Common myeloid progenitor, CD34-positive (primary cell): ENCODE measurements around the gene MT1H.

ENCODE experiments used
- CTCF ChIA-PET: fragments of 350-600 bp; sonication (Branson Sonifier 250); formaldehyde crosslinking; loops from one replicate; lab custom pipeline; 2021; ENCODE audit warnings: antibody characterized with exemption; lab: Charles Lee
- POLR2A ChIA-PET: fragments of 350-600 bp; sonication (Branson Sonifier 250); formaldehyde crosslinking; loops from one replicate; lab custom pipeline; 2021; ENCODE audit warnings: antibody characterized with exemption; lab: Charles Lee
- DNase-seq, 3 donors: peaks; one replicate each; pipeline versions ENCODE4 v3.0.0 to v3.0.0-alpha.2; 2013
- H3K27ac ChIP-seq, 2 experiments: 1 replicate in 1 of 2; 2 replicates in 1 of 2; pipeline ENCODE4 v1.7.0; 2013; ENCODE audit warnings: inconsistent platforms in 2 of 2, low read length in 2 of 2, mild to moderate bottlenecking in 2 of 2, low read depth in 1 of 2, moderate library complexity in 1 of 2; ENCODE audit not compliant: severe bottlenecking in 2 of 2, insufficient read depth in 1 of 2, poor library complexity in 1 of 2
- H3K27me3 ChIP-seq, 5 experiments: replicated peaks in 2 of 5; 1 replicate in 3 of 5; 2 replicates in 2 of 5; pipeline versions ENCODE4 v1.6.1 to v1.7.0; 2013; ENCODE audit warnings: low read length in 4 of 5, mild to moderate bottlenecking in 2 of 5, moderate library complexity in 2 of 5, inconsistent platforms in 1 of 5; ENCODE audit not compliant: insufficient read depth in 5 of 5, control insufficient read depth in 4 of 5
- H3K36me3 ChIP-seq, 4 experiments: 1 replicate in 2 of 4; 2 replicates in 2 of 4; pipeline versions ENCODE4 v1.6.1 to v1.7.0; 2013; ENCODE audit warnings: low read length in 3 of 4, control low read depth in 1 of 4, mild to moderate bottlenecking in 1 of 4; ENCODE audit not compliant: control insufficient read depth in 4 of 4, insufficient read depth in 4 of 4
- H3K4me1 ChIP-seq, 4 experiments: 1 replicate in 3 of 4; 2 replicates in 1 of 4; pipeline versions ENCODE4 v1.6.1 to v1.7.1; 2013; ENCODE audit warnings: low read length in 3 of 4, mild to moderate bottlenecking in 3 of 4, control low read depth in 1 of 4, inconsistent platforms in 1 of 4, moderate library complexity in 1 of 4; ENCODE audit not compliant: control insufficient read depth in 4 of 4, insufficient read depth in 4 of 4; ENCODE audit errors: control extremely low read depth in 1 of 4
- H3K4me3 ChIP-seq, 7 experiments: 1 replicate in 4 of 7; 2 replicates in 3 of 7; pipeline versions ENCODE4 v1.5.1 to v1.7.0; 2013; ENCODE audit warnings: mild to moderate bottlenecking in 7 of 7, low read length in 6 of 7, moderate library complexity in 6 of 7, inconsistent platforms in 2 of 7, low read depth in 2 of 7, control low read depth in 1 of 7; ENCODE audit not compliant: insufficient read depth in 4 of 7, control insufficient read depth in 1 of 7; ENCODE audit errors: extremely low read depth in 1 of 7
- H3K9me3 ChIP-seq, 5 experiments: 1 replicate in 4 of 5; 2 replicates in 1 of 5; pipeline versions ENCODE4 v1.6.1 to v1.7.1; 2013; ENCODE audit warnings: low read length in 4 of 5, mild to moderate bottlenecking in 2 of 5, inconsistent platforms in 1 of 5, low read depth in 1 of 5, moderate library complexity in 1 of 5; ENCODE audit not compliant: control insufficient read depth in 4 of 5, insufficient read depth in 2 of 5; ENCODE audit errors: control extremely low read depth in 1 of 5
- WGBS: methylation state at CpG from one replicate; pipeline ENCODE4 v1.1.5; 2013; ENCODE audit not compliant: insufficient coverage; 5-methylcytosine and 5-hydroxymethylcytosine counted together

Gene MT1H

GRCh38 chr16:56708525-56709442 lies 39.2 kb downstream of the MT1H start:
- ChIA-PET POLR2A (no interaction called here), CTCF (interaction anchor here (1.0 to 1.6 kb wide), 4 partner anchors 9 to 108 kb away, joined by 3 to 7 read pairs (median 3); no protein-coding TSS in a partner anchor)
- H3K27ac ChIP-seq: no peak overlapping the region
- peaks cover 0 to 6% (median 2%) of the 10 kb centered on the region in 4 experiments for H3K4me1 ChIP-seq
- no peaks in the 10 kb centered on the region for H3K9me3 ChIP-seq
- 88% methylated on average over 8 of the region's 13 CpGs for WGBS
- H3K27me3 ChIP-seq: peaks cover 0 to 2% (median 0%) of the 10 kb centered on the region in 5 experiments
- H3K36me3 ChIP-seq: no peaks in the 10 kb centered on the region
- no peak overlapping the region for H3K4me3 ChIP-seq
- no peak for DNase-seq

GRCh38 chr16:56709443-56710040 lies 39.9 kb downstream of the MT1H start:
- Histone ChIP-seq H3K27me3 (peaks cover 0 to 2% (median 0%) of the 10 kb centered on the region in 5 experiments), H3K9me3 (no peaks in the 10 kb centered on the region), H3K4me1 (peaks cover 0 to 6% (median 2%) of the 10 kb centered on the region in 4 experiments), H3K36me3 (no peaks in the 10 kb centered on the region), H3K4me3 (no peak overlapping the region), H3K27ac (no peak overlapping the region)
- WGBS: 100% methylated on average over 2 of the region's 4 CpGs
- ChIA-PET POLR2A (no interaction called here), CTCF (interaction anchor here (0.8 to 1.6 kb wide), 2 partner anchors 10 to 108 kb away, joined by 3 to 7 read pairs; no protein-coding TSS in a partner anchor)
- no peak for DNase-seq

GRCh38 chr16:56710181-56710737 lies 40.6 kb downstream of the MT1H start:
- Histone ChIP-seq H3K27me3 (peaks cover 0 to 2% (median 0%) of the 10 kb centered on the region in 5 experiments), H3K36me3 (no peaks in the 10 kb centered on the region), H3K4me1 (peaks cover 0 to 6% (median 2%) of the 10 kb centered on the region in 4 experiments), H3K9me3 (no peaks in the 10 kb centered on the region), H3K27ac (no peak overlapping the region), H3K4me3 (no peak overlapping the region)
- no peak for DNase-seq
- CTCF ChIA-PET: interaction anchor here (0.8 to 1.2 kb wide), 3 partner anchors 10 to 93 kb away, joined by 3 read pairs; no protein-coding TSS in a partner anchor
- 92% methylated on average over 3 of the region's 3 CpGs for WGBS
- POLR2A ChIA-PET: no interaction called here

- DNase-seq: no peak
- 80% methylated on average over 1 of the region's 2 CpGs for WGBS
- H3K4me3 ChIP-seq: no peak overlapping the region
- no peaks in the 10 kb centered on the region for H3K36me3 ChIP-seq
- H3K27me3 ChIP-seq: peaks cover 0 to 2% (median 0%) of the 10 kb centered on the region in 5 experiments
- no peaks in the 10 kb centered on the region for H3K9me3 ChIP-seq
- H3K27ac ChIP-seq: no peak overlapping the region
- ChIA-PET POLR2A (no interaction called here), CTCF (interaction anchor here (0.6 kb wide), 1 partner anchor 110 kb away, joined by 3 read pairs; no protein-coding TSS in a partner anchor)
- peaks cover 0 to 6% (median 2%) of the 10 kb centered on the region in 4 experiments for H3K4me1 ChIP-seq
Observed at GRCh38 chr16:56711862-56712261, 42.2 kb downstream of the MT1H start.

- ChIA-PET CTCF (interaction anchor here (4.6 kb wide), 1 partner anchor 11 kb away, joined by 23 read pairs; no protein-coding TSS in a partner anchor), POLR2A (no interaction called here)
- Histone ChIP-seq H3K27me3 (peaks cover 0 to 2% (median 0%) of the 10 kb centered on the region in 5 experiments), H3K27ac (no peak overlapping the region), H3K9me3 (no peaks in the 10 kb centered on the region), H3K36me3 (no peaks in the 10 kb centered on the region), H3K4me3 (no peak overlapping the region), H3K4me1 (no peaks in the 10 kb centered on the region)
- no peak for DNase-seq
- WGBS: 92% methylated on average over 2 of the region's 2 CpGs
Observed at GRCh38 chr16:56713794-56714193, 44.2 kb downstream of the MT1H start.

GRCh38 chr16:56715126-56715525 lies 45.5 kb downstream of the MT1H start:
- Histone ChIP-seq H3K36me3 (no peaks in the 10 kb centered on the region), H3K27me3 (peaks cover 0 to 2% (median 0%) of the 10 kb centered on the region in 5 experiments), H3K27ac (no peak overlapping the region), H3K4me3 (no peak overlapping the region), H3K4me1 (no peaks in the 10 kb centered on the region), H3K9me3 (no peaks in the 10 kb centered on the region)
- CTCF ChIA-PET: interaction anchor here (1.3 to 4.6 kb wide), 2 partner anchors 8 to 12 kb away, joined by 5 to 23 read pairs; no protein-coding TSS in a partner anchor
- no peak for DNase-seq
- WGBS: 96% methylated on average over 2 of the region's 4 CpGs
- POLR2A ChIA-PET: no interaction called here
